Glomerular endothelial cell (primary cell): Measurements from ENCODE around the gene MAP3K20. TPM values are rescaled to one million over a fixed set of nuclear protein-coding genes. Genes with fewer than 3 reads are reported as not detected.
"Not testable (repeated sequence)": the region's sequence is repeated elsewhere in the genome, so short reads cannot be mapped to it uniquely, and the experiment has no call there.

ENCODE experiments used
- DNase-seq: peaks from one replicate; pipeline ENCODE4 v3.0.0-alpha.2; 2011; ENCODE audit warnings: low read depth, low spot score; ENCODE audit errors: extremely low read depth
- total RNA-seq: library from RNA; depleted of rRNA; stranded (reverse); fragments of >200 nt; gene quantifications from 2 replicates; pipeline ENCODE4 v1.2.3, GENCODE V29; 2015

Gene MAP3K20
- total RNA-seq, 1 donor from 2014 or later, result 15.6 TPM

DNA sequence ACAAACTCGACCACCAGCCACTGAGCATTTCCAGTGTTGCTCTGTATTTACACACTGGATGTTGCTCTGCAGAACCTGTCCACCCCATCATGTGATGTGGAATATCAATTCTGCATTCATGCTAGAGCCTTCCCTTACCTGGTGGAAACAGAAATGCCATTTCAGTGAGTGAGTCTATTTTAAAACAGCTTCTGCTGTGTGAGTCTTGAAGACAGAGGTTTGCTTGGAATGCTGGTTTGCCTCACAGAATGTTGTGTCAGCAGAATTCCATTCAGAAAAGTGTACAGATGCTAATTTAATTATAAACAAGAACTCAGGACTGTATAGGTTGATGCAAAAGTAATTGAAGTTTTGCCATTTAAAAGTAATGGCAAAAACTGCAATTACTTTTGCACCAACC, 118.3 kb downstream of the MAP3K20 start:
- DNase-seq, result no peak

DNA sequence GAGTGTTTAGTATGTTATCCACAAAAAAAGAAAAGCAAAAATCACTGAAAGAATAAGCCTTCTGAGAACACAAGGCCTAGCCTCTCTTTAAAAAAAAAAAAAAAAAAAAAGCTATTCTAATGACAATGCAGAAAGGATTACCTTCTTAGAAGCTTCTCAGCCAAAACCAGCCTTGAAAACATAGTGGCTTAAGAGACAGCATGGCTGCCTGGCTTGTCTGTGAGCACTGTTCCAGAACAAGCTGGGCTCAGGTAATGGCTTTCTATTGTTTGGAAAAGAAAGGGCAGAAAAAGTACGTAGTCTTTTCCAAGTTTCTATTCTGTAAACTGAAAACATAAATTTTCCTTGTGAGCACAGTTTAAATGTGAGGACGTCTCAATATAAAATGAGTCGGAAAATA, 119.5 kb downstream of the MAP3K20 start:
- DNase-seq, result no peak

DNA sequence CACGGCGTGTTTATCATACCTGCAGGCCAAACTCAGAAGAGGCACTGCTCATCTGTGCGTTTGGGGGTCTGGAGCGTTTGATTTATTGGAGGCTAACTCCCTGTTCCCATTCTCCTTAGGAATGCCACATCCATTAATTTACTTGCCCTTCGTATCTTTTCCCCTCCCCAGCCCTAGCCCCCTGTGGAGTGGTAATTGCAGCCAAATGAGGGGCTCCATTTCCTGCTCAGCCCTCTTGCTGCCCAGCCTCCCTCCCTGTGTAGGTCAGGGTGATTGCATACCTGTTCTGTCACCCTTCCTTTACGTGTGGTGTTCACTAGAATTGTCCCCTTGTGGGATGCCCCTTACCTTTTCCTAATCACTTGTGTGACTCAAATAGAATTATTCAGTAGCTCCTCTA, 120.4 kb downstream of the MAP3K20 start:
- DNase-seq, result no peak

DNA sequence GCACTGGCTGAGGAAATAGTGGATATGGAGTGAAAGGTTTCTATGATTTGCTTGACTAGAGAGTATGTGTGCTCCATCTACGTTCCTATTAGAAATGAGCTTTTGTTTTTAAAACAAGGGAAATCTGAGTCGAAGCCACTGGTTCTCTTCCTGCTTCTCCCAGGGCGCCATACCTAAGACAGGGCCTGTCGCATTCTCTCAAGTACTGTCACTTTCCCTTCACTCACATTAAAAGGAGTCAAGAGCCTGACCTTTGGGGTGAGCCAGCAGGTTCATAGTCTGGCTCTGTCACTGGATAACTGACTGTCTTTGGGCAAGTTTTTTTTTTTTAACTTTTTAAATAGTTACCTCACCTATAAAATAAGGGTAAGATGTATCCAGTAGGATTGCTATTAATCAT, 121.0 kb downstream of the MAP3K20 start:
- no peak for DNase-seq

DNA sequence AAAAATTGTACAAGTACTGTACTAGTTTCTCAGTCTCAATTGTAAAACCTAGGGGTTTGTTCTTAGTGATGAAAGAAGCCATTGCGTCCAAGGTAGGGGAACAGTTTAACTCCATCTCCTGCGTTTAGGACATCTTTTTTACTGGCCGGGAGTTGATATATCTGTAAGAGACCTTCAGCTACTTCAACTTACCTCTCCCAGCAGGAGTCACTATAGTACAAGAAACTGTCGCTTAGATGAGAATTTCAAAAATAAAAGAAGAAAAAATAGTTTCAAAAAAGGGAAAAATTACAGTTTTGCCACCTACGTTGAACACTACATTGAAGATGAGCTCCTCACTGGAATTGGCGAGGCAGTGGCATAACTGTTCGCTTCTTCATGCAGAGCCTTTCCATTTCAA, 122.7 kb downstream of the MAP3K20 start:
- no peak for DNase-seq

DNA sequence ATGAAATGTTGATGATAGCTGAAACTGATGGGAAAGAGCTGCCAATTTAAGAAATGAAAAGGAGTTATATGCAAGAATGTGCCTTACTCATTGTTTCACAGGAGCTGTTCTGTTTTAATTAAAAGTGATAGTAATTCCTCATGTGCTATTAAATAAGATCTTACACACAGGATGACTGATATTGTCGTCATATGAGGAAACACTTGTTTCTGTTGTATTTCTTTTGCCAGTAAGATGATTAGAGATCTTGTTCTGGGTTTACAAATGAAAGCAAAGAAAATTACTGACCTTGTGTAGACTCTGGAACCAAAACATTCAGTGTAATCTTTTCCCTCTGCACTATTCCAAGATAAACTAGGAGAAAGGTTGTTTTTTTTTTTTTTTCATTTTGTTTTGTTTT, 123.6 kb downstream of the MAP3K20 start:
- no peak for DNase-seq

DNA sequence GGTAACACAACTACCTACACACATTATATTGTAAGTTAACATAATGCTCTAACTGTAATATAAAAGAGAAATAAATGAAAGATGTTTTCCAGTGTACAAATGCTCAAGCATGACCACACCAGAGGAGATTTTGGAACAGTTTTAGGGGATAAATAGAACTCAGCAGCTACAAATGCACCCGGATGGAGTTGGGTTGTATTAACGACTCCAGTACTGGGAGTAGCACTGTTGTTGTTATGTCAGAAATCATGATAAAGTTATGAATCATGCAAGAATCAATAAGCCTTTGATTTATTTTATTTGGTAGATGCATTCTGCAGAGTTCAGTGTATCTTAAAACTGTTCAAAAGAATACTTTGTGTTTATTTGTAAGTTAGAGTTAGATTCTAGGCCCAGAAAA, 126.9 kb downstream of the MAP3K20 start:
- no peak for DNase-seq

DNA sequence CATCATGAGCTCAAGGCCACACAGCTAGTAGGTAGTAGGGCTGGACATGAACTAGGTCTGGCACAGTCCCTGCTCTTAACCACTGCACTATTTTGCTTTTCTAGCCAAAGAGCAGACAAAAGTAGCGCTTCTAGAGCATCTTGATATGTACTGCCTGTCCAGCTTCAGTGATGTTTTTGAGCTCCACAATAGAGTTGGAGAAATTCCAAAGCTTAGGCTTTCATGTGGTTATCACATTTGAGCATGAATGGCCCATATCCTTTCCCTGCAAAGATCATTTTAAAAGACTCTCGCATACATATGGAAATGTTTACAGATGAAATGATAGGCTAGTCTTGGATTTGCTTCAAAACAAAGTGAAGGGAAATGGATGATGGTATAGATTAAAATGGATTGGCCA, 128.7 kb downstream of the MAP3K20 start:
- DNase-seq, result peak; percentile 7

DNA sequence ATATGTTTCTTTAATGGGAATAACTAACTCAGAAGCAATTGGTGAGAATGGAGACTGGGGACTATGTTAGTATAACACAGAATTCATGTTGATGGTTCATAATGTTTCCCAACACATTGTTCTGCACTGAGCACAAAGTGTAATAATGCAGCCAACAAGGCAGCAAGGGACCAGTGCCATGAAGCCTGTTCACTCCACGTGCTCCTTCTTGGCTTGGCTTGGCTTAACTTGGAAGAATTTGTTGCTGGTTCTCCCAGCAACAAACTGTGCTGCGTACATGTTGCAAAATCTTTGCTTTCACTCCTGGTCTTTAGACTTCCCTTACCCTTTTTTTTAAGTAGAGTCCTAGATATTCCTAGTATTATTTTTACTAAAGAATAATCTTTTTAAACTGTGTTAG, 129.7 kb downstream of the MAP3K20 start:
- DNase-seq, result no peak

DNA sequence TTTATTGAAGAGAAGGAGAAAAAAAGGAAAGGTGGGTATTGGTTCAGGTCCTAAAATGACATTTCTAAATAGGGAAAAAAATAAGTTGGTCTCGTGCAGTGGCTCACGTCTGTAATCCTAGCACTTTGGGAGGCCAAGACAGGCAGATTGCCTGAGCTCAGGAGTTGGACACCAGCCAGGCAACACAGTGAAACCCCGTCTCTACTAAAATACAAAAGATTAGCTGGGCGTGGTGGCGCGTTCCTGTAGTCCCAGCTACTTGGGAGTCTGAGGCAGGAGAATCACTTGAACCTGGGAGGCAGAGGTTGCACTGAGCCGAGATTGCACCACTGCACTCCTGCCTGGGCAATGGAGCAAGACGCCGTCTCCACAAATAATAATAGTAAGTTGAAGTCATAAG, 131.5 kb downstream of the MAP3K20 start:
- DNase-seq, result not testable (repeated sequence)

DNA sequence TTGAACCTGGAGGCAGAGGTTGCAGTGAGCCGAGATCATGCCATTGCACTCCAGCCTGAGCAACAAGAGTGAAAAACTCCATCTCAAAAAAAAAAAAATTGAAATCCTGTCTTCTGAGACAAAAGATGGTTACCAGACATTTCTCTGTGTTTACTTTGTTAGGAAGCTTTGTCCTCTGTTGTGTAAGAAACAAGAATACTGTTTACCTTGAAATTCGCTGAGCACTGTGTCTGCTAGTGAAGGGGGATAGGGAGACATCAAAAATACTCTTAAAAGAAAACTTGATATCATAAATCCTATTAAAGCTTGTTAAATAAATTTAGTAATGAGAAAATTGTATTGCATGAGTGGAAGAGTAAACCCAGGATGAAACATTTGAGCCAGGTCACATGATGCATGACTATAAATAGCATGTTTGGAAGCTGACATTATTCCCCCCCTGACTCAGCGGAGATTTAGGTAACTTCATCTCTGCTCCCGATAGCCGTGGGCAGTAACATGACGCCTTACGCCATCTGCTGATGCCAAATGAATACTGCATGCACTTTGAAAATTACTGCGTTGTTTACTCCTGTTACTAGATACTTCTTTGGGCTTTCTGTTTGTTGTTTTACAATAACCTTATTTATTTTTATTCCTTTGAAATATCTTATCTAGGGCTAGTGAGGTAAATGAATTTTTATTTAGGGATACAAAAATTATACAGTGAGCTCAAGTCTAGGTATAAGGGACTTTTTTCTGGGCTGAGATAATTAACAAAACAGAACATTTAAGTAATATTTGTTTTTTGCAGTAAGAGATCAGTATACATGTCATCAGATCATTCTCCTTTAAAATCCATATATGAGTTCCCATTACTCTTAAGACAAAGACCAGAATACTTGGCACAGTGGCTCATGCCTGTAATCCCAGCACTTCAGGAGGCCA, 134.9 kb downstream of the MAP3K20 start:
- DNase-seq, result peak; percentile 81

DNA sequence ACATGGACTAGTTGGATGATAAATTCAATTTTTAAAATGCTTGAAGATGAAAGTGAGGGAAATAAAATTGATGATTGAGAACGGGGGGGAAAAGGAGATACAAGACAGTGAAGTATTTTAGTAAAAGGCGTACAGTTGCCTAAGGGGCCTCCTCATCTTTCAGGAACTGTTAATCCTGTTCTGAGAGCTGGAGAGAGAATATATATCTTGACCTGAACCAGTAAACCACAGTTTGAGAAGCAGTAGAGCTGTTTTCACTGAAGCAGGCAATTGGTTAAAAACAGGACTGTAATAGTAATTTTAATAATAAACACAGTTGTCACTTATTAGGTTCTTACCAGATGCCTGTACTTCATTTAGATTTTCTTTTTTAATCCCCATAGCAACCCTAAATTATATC, 137.5 kb downstream of the MAP3K20 start:
- no peak for DNase-seq

DNA sequence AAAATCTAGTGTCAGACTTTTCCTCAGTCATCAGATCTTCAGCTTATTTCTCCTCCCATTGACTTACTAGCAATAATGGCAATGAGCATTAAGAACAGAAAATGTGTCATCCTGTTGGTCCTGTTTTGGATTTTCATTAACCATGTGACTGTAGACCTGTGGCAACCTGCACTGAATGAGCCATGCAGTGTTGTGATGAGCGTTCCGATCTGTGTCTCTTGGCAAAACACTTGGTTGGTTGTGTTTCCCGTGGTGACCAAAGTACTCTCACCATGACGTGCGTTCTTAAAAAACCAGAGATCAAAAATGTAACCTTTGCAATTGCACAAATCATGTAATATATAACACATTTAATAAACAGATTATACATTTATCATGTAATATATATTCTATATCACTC, 138.6 kb downstream of the MAP3K20 start:
- no peak for DNase-seq

DNA sequence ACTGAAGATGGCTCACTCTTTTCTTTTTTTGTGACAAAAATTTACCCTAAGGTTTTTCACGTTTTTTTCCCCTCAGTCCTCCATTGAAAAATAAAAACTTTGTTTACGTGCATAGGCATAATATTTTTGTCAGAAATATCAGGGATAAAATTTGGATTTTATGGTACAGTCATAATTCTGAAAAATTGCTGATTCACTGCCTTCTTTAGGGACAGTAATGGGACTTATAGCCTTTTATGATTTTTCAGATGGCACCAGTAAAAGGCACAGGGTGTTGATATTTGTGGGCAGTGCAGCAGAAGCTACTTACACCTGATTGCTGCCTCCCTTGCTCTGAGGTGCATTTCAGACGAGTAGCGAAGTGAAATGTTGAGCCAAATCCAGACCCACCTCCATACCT, 139.7 kb downstream of the MAP3K20 start:
- DNase-seq, result no peak

DNA sequence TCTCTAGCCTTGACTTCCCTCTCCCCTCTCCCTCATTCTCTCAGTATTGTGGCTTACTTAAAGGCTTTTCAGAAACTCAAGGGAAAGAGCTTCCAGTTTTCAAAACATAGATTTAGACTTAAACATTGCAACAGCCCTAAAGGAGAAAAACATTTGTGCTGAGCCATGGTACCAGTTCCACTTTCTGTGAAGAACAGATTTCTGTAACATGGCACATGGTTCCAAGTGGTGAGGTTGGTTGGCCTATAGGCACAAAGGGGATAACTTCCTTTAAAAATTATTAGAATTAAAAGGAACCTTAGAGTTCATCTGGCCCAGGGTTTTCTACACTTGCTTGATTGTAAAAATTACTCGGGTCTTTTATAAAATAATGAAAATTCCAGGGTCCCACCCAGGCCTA, 140.4 kb downstream of the MAP3K20 start:
- no peak for DNase-seq

DNA sequence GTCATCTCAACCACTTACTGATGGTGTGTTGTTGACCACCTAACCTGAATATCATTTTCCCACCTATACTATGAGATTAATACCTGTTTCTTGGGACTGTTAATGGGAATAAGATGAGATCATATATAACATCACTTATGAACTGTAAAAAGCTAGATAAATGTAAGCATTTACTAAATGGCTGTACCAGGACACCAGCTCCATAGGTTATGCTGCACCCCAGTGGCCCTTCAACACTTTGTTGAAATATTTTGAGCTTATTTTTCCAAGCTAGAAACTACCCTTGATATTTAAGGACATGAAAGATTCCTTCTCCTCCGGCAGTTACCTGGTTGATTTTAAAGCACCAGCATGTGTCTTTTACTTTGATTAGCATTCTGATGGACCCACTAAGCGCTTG, 141.0 kb downstream of the MAP3K20 start:
- no peak for DNase-seq

DNA sequence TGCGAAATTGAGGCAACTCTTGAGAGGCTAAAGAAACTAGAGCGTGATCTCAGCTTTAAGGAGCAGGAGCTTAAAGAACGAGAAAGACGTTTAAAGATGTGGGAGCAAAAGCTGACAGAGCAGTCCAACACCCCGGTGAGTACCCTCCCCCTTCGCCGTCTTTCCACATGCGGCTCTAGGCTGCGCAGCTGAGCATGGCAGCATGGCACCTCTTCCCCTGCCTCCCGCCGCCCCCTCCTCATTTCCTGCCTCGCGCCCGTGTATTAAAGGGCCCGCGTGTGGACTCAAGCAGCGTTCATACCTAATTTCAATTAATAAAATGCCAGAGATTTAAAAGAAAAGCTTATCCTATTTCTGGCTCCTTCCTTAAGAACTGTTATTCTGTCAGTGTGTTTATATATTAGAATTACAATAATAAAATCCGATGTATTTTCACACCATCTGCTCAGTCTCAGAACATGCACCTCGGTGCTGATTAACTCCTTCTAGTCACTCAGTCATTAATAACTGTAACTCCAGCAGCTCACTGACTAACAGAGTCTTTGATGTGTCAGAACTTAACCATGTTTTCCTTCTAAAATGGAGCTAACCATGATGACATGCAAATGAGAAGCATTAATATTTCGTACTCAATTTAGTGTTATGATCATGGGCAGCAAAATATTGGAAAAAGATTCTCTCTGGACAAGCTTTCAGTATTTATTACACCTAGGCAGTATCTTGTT, 141.6 kb downstream of the MAP3K20 start:
- DNase-seq, result no peak

DNA sequence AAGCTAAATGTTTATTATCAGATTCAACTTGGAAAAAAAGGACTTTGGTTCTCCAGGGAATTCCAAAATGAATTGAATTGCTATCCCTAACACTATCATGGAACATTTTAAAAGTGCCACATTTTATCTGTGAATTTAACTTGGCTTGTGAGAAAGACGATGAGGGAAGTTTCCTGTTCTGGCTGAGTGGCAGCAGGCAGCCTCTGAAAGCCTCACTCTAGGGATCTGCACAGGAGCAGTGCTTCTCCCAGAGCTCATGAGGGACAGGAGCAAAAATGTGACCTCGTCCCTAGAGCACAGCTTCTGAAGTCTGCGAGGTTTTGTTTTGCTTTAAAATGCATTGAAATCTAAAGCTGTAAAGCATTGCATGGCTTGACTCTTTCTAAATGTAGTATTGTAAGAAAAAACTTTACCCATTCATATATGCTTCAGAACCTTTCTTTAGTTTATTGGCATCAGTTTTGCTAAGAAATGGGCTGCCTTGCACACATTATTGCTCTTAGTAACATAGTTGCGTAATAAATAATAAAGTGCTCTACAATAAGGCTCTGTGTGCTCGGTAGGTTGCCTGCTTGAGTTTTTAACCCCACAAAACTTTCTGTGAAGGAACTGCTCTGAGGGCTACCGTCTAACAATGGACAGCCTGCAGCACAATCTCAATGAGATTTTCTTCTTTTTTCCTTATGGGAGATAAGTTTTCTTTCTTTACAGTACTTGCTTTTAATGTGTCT, 142.8 kb downstream of the MAP3K20 start:
- no peak for DNase-seq

DNA sequence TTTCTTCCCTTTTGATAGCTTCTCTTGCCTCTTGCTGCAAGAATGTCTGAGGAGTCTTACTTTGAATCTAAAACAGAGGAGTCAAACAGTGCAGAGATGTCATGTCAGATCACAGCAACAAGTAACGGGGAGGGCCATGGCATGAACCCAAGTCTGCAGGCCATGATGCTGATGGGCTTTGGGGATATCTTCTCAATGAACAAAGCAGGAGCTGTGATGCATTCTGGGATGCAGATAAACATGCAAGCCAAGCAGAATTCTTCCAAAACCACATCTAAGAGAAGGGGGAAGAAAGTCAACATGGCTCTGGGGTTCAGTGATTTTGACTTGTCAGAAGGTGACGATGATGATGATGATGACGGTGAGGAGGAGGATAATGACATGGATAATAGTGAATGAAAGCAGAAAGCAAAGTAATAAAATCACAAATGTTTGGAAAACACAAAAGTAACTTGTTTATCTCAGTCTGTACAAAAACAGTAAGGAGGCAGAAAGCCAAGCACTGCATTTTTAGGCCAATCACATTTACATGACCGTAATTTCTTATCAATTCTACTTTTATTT, 145.6 kb downstream of the MAP3K20 start:
- DNase-seq, result no peak

DNA sequence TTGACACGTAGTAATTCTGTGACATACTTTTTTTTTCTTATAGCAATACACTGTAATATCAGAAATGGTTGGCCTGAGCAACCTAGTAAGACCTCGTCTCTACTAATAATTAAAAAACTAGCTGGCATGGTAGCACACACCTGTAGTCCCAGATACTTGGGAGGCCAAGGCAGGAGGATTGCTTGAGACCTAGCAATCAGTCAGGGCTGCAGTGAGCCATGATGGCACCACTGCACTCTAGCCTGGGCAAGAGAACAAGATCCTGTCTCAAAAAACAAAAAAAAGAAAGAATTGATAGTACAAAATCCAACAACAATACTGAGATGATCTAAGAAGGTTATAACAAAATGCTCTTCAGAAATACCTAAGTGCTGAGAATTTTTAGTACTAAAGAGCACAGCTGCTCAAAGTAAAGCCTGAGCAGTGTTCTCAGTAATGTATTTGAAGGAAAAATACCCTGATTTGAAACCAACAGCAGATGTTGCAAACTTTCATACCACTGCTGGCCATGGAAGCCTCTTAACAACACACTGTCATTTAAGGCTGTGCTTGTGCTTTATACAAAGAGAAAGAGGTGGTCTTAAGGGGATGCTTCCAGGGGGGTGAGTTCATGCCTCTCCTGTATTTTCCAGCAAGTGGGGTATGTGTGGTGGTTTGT, 146.4 kb downstream of the MAP3K20 start:
- DNase-seq, result no peak

DNA sequence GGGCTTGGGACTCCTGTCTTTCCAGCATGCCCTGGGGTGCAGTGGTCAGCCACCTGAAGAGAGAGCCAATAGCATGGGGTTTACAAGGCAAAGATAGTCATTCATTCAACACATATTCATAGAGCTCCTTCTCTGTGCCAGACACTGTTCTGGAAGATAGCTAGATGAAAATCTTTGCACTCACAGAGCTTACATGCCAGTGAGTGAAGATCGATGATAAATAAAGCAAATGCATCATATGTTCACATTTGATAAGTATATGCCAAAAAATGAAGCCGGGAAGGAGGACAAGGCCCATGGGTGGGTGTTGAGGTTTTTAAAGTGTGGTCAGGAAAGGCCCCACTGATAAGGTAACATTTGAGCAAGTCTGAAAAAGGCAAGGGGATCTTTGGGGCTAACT, 148.2 kb downstream of the MAP3K20 start:
- DNase-seq, result no peak
